Superior temporal gyrus (tissue), 1 donor: ENCODE results near the gene POMC.
A peak's percentile ranks its signal among the peaks of the same experiment; 100 is the strongest.
"Not testable (repeated sequence)": the region's sequence is repeated elsewhere in the genome, so short reads cannot be mapped to it uniquely, and the experiment has no call there.

Experiments used
- DNase-seq: peaks from one replicate; pipeline ENCODE4 v3.0.0-alpha.2; 2016; ENCODE audit errors: extremely low spot score

POMC gene

GRCh38 chr2:25176541-25177181 is 8.3 kb upstream of the POMC start:
- no peak for DNase-seq

- no peak for DNase-seq
Measured at GRCh38 chr2:25176138-25176537, 7.8 kb upstream of the POMC start.

DNA sequence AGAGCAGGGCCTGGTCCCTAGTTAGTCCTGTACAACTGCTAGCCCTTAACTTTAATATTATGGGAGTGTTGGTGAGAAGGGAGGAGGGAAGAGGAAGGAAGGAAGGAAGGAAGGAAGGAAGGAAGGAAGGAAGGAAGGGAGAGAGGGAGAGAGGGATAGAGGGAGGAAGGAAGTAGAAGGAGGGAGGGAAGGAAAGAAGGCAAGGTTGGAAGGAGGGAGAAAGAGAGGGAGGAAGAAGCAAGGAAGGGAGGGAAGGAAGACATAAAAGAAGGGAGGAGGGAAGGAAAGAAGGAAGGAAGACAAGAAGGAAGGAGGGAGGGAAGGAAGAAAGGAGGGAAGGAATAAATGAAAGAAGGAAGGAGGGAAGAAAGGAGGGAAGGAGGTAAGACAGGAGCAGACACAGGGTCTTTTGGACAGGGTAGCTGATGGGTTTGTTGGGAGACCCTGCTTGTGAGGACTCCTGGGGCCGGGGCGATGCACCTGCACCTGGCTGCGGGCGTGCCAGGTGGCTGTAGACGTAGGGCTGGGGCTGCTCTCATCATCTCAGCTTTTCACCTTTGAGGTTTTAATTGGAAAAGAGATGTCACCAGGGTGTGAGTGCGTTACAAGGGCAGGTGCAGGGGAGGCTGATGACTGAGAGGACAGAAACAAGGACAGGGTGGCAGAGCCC is 5.9 kb upstream of the POMC start:
- no peak for DNase-seq

DNA sequence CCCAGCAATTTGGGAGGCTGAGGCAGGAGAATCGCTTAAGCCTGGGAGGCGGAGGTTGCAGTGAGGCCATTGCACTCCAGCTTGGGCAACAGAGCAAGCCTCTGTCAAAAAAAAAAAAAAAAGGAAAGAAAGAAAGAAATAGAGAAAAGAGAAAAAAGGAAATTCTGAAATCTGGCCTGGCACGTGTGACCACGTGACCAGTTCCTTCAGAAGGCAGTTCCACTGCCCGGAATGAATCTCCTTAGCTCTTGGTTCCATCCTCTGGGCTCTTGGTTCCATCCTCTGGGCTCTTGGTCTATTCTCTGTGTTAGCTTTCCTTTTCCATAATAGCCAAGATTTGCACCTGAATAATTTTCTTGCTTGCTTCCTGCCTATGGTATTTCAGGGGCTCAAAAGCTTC is 5.3 kb upstream of the POMC start:
- no peak for DNase-seq

DNA sequence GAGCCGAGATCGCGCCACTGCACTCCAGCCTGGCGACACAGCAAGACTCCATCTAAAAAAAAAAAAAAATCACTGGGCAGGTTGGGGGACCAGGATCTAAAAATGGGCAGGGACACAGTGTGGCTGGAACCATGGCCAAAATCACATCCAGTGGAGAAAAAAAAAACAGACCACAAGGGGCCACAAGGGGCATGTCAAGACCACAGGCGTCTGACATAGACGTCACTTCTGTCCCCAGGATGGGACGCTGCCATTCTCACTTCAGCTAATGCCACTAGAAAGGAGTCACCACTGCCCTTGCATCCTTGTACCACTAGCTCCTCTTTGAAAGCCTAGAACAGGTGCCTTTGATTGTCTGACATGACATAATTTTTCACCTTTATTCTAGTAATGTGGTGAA is 2.5 kb upstream of the POMC start:
- DNase-seq: no peak

DNA sequence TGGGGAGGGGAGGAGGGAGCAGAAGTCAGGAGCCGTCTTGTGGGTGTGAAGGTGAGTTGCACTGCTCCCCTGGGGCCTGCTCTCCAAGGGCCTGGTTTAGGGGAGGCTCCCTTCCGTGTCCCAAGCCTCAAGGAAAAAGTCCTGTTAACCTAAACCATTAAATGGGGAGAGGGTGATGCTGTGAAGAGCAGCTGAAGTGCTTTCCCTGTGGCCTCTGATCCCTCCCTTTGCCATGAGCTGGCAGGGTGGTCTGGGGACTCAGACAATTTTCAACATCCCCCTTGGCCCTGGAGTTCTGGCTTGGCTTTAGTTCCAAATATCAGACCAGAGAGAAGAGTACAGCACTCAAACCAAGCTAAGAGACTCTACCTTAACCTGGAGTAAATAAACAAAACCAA is 692 bp upstream of the POMC start:
- DNase-seq: no peak

- DNase-seq: peak; percentile 20
Measured at GRCh38 chr2:25165992-25166875, 2.1 kb downstream of the POMC start.

GRCh38 chr2:25164561-25164960 is 3.8 kb downstream of the POMC start:
- DNase-seq: no peak

GRCh38 chr2:25162061-25162460 is 6.3 kb downstream of the POMC start:
- not testable (repeated sequence) for DNase-seq

DNA sequence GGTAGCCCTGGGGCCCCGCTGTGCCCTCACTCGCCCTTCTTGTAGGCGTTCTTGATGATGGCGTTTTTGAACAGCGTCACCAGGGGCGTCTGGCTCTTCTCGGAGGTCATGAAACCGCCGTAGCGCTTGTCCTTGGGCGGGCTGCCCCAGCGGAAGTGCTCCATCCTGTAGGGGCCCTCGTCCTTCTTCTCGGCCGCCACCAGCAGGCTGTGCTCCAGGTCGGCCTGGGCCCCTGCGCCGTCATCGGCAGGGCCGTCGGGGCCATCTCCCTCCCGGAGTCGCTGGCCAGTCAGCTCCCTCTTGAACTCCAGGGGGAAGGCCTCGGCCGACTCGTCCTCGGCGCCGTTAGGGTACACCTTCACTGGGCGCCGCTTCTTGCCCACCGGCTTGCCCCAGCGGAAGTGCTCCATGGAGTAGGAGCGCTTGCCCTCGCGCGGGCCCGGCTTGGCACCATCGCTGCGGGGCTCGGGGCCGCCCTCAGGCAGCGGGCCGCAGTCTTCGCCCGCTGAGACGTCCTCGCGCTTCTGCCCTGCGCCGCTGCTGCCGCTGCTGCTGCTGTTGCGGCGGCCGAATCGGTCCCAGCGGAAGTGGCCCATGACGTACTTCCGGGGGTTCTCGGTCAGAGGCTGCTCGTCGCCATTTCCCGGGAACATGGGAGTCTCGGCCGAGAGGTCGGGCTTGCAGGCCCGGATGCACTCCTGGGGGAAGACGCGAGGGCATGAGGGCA is 7.2 kb downstream of the POMC start:
- no peak for DNase-seq

DNA sequence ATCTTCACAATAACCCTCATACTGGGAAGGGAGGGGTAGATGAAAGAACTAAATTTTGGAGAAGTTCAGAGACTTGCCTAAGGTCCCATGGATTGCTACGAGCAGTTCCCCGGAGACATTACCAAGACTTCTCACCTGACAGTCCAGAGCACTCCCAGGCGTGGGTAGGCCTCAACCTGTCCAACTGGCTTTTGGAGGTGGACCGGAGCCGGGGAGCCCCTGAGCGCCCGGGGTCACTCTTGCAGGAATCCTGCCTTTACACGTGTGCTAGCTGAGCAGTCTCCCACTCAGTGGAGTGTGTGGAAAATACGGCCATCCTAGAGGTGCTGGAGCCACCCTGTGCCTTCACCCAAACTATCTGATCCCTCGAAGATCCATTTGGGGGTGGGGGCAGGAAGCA is 8.0 kb downstream of the POMC start:
- no peak for DNase-seq

- no peak for DNase-seq
Measured at GRCh38 chr2:25159949-25160348, 8.4 kb downstream of the POMC start.

DNA sequence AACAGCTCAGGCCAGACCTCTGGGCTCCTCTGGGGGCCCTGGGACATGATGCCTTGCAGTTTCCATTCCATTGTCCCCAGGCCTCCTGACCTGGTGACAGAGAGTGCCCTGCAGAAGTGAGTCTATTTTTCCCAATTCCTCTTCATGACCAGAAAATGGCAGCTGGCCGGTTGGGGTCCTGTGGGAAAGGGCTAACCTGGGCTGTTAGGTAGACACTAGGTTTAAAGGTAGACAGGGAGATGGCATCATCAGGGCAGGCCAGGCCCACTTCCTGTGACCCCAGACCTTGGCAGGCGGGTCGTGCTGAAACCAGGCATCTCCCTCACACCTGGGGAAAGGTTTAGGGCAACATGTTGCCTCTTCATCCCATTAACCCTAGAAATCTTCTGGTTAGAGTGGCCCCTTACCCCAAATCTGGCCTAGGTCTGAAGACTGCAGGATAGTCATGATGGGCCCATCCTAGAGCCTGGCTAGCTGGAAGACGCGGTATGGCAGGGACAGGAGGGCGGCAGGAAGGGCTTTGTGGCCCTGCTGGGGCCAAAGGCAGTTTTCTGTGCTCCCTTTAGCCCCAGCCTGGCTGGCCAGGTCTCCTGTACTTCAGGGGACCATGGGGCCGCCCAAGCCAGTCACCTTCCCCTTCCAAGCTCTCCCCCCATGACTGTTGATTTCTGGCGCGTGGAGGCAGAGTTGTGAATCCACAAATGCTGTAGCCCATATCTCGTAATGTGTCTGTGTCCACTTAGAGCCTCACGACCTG is 10.1 kb downstream of the POMC start:
- DNase-seq: no peak

DNA sequence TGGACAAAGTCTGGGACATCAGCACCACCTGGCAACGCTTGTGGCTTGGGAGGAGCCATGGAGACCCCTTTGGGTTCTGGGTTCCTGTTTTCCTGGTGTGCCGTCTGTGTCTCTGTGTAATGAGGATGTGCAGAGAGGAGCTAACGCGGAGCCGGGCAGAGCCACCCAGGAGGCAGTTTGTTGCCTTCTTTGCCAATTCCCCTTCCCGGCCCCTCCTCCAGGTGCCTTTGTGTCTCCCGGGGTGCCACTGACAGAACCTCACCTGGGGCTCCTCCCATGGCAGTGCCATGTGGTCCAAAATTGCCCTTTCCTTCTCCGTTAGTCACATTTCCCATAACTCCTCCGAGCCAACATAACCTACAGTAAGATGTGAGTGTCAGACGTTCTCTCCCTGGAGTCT is 13.0 kb downstream of the POMC start:
- DNase-seq: no peak

DNA sequence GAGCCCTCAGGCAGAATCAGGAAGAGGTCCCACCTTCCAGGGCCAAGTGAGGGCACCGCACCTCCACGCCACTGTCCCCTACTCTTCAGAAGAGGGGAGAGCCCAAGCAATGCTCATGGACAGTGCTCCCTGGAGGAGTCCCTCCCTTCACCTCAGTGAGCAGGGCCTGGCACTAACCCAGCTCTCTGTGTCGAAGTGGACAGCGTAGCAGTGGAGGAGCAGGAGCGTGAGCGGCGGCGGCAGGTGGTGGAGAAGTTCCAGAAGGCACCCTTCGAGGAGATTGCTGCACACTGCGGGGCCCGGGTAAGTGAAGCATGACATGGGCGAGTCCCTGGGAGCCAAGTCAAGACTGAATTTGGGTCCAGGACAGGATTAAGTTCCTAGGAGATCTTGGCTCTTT is 16.7 kb downstream of the POMC start:
- no peak for DNase-seq

- DNase-seq: not testable (repeated sequence)
Measured at GRCh38 chr2:25150993-25151392, 17.4 kb downstream of the POMC start.

- DNase-seq: no peak
Measured at GRCh38 chr2:25149646-25150045, 18.7 kb downstream of the POMC start.

GRCh38 chr2:25146896-25147295 is 21.5 kb downstream of the POMC start:
- DNase-seq: no peak

GRCh38 chr2:25145803-25146202 is 22.6 kb downstream of the POMC start:
- DNase-seq: no peak

DNA sequence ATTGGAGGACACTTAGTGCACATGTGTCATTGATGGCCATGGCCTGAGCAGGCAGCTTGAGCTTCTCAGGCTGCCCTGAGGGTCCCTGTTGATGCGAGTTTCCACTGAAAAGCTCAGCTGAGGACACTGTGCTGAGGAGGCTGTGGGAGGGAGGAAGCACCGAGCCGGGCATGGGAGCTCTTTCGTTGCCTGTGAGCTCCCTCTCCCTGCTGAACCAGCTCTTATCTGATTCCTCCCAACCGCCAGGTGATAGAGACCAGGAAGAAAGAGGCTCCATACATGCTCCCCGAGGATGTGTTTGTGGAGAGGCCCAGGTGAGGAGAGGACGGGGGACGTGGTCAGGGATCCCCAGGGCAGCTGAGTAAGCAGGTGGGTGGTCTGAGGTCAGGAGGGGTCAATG is 27.3 kb downstream of the POMC start:
- no peak for DNase-seq

- DNase-seq: not testable (repeated sequence)
Measured at GRCh38 chr2:25140535-25140934, 27.8 kb downstream of the POMC start.
